IPS DF 19.7 (cell line): ENCODE data around the gene MTOR.

Experiments used
- DNase-seq: peaks from one replicate; pipeline ENCODE4 v3.0.0-alpha.2; 2013; ENCODE audit warnings: low read depth, low spot score

Gene MTOR

DNA sequence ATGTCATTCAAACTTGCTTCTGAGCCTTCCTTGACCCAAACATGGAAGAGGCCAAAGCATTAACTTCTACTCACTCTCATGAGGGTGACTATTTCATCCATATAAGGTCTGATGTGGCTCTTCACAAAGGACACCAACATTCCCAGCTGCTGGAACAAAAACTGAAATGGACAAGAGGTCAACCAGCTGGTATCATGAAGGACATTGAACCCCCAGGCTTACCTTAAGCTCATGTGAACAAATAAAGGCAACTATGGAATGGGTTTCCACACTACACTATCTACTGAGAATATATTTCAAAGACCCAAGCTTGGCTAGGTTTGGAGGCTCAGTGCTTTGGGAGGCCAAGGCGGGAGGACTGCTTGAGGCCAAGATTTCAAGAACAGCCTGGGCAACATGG, 46.3 kb downstream of the MTOR start:
- DNase-seq: no peak

DNA sequence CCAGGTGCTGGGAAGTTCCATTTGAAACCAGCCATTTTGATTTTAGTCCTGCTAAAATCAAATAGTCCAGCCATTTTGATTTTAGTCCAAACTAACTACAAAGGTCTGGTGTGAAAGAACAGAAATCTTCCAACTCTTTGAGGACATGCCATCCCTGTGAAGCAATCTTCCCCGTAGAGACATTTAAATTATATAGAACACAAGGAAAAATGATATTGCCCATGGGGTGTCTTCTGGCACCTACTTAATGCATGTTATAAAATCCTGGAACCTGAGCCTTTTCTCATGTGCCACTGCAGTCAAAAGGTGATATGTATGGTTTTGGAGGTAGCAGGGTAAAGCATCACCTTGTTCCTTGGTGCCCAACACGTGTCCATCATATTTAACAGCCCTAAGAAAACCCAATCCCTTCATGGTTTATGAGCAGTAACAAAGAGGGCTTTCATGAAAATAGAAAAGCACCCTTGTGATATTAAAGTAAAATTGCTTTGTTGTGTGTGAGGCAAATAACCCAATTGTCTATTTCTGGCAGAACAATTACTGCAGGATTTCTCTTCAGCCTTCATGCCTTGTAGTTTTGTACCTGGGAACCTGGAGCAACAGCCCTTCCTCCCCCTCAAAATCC, 46.9 kb downstream of the MTOR start:
- no peak for DNase-seq

DNA sequence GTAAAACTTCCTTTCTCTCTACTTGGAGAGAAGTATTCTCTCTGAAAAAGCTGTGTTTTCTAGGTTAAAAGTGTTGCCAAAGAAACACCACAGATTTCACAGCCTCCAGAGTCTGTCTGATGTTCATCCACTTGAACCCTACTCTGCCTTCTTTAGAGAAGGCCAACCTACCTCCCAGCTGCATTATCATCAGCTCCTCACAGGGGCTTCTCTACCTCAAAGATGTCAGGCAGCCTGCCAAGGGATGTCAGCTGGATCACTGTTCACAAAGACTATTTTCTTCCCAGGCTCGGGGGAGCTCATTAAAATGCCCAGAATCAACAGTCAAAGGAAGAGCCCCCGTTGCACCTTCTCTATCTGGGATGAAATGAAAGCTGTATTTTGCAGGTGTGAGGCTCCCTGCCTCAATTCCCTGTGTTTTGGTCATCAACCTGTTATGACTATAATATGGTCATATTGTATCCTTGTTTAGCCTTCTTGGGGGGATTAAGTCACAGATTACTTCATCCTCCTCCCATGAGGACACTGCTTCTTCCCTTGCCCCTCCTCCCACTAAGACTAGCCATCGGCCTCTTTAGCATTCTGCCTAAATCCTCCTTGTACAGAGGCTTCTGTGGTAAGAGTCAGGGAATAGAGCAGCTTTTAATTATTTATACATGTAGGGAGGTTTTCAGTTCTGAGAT, 47.5 kb downstream of the MTOR start:
- no peak for DNase-seq

DNA sequence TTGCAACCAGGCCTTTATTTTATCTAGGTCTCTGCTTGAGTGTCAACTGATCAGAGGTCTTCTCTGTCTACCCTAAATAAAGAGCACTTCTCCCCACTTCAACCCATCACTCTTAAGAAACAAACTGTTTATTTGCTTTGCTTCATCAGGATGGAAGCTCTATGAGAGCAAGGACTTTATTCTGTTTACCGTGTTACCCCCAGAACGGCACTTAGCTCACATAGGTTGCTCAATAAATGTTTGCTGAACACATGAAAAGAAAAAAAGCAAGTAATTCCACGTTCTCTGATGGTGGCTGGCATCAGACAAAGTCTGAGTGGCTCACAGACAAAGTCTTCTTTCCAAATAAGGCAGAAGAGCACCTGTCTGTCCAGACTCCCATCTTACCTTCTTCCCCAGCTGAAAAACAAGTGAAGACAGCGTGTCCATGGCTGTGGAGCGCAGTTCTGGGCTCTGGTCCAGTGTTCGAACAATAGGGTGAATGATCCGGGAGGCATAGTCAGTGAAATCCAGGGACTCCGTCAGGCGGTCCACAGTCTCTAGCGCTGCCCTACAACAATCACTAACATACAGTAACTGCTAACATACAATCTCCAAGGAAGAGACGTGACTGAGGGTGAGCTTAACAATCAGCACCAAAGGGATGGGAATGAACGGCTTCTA, 50.3 kb downstream of the MTOR start:
- DNase-seq: no peak

DNA sequence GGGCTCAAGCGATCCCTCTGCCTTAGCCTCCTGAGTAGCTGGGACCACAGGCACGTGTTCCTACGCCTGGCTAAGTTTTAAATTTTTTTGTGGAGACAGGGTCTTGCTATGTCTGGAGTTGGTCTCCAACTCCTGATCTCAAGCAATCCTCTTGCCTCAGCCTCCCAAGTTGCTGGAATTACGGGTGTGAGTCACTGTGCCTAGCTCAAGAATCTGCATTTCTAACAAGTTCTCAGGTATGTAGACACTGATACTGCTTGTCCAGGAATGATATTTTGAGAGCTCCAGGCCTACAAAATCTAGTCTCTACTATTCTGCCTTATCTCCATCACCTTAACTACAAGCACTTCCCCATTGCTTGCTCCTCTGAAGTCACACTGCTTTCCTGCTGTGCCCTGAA, 50.9 kb downstream of the MTOR start:
- no peak for DNase-seq

DNA sequence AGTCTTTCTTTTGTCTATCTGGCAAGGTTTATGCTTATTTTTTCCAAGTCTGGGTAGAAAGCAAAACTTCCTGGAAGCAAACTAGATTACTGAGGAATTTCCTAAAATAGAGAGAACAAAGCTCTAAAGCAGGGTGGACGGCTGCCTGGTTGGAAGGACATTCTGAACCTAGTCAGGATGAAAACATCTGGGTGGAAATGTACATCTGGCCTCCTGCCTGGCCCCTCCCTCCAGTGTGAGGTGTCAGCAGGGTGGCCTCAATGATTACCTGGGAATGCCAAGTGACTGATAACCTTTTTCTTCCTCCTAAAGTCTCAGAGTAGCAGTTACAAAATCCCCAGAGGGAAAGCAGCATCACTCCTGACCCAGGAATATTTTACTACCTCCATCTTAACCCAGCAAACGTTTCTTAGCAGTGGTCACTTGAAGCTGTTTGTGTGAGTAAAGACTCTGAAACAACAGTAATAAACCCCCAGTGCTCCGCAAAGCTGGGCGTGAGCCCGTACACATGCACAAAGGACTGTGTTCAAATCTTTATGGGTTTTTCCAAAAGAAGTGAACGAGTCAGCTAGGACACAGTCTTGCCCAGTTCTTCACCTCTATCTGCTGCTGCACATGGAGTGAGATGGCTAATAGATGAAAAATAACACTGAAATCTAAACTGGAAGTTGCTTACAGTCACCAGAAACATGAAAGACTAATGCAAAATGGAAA, 54.3 kb downstream of the MTOR start:
- DNase-seq: no peak

DNA sequence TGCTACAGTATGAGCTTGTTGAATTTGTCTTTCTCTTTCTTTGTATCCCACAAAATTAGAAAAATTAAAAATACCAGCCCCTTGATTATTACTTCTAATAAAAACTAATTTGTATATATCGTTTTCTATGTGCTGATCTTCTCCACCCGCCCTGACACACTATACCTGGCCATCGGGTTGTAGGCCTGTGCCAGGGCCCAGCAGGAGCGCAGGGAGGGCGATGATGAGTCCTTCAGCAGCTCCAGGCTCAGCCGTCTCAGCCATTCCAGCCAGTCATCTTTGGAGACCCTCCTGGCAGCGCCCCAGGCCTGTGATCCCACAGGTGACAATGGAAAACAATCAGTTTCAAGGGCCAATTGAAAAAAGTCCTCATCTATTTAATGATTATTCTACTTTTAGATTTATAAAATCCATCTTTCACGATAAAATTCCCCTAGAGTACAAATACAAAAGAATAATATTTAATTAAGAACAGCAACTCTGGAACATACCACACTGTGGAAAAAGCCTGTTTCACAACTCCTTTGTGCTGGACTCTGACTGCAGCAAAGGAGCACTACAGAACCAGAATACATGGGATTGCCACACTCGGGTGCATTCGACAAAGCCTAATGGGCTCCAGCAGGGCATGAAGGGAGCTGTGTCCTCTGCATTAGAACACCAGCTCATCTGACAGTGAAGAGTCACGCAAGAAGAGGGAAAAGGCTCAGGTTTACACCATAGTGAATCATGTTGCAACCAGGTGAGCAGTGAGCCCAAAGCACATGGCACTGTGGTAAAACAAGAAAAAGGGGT, 57.8 kb downstream of the MTOR start:
- DNase-seq: no peak

DNA sequence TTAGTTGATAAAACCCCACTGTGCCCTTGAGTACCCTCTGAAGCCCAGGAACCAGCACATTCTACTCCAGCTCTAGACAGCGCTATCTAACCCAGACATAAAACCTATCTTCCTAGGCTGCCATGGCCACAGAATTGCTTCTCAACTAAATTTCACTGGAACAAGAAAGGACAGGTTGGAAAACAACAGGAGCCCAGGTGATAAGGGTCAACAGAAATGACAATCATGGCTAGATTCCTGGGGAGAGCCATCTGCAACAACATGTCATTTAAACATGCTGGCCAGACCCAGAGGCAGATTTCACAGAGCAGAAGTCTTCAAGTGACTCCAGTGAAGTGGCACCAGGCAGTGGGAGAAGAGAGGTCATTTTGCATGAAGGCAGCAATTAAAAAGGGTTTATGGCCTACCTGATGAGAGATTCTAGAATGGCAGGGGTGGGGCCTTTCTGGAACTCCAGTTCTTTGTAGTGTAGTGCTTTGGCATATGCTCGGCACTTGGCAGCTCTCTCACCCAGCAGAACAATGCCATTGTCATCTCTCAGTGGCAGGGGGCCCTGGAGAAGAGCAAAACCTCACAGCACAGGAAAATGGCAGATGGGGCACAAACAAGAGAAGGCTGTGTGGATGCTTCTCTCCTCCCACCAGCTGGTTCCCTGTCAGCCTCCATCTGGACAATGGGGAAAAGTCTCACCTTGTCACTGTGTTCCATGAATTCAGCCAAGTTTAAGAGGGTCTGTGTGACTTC, 63.3 kb downstream of the MTOR start:
- no peak for DNase-seq

DNA sequence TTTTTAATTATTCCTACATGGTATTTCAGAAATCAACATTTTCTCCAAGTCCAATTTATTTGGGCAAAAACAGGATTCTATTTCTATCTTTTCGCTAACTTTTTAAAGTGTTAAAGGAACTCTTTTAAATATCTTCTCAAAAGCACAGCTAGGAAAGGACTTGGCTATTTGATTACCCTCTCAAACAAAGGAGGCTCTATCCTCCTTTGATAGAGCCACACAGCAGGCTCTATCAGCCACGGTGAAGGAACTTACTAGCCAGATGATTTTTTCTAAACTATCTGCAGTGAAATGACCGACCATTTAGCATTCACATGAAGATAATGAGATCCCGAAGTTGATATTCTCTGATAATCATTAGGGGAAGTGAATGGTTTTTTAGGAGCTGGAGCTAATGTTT, 64.1 kb downstream of the MTOR start:
- DNase-seq: no peak

DNA sequence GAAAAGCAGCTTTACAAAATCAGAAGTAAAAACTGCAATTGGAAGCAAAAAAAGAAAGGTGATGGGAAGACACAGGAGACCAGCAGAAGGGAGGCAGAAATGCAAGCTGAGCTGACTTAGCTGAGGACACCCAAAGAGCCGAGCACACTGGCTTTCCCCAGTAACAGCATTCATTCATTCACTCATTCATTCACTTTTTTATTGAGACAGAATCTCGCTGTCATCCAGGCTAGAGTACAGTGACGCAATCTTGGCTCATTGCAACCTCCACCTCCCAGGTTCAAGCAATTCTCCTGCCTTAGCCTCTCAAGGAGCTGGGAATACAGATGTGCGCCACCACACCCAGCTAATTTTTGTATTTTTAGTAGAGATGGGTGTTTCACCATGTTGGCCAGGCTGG, 65.0 kb downstream of the MTOR start:
- DNase-seq: no peak

DNA sequence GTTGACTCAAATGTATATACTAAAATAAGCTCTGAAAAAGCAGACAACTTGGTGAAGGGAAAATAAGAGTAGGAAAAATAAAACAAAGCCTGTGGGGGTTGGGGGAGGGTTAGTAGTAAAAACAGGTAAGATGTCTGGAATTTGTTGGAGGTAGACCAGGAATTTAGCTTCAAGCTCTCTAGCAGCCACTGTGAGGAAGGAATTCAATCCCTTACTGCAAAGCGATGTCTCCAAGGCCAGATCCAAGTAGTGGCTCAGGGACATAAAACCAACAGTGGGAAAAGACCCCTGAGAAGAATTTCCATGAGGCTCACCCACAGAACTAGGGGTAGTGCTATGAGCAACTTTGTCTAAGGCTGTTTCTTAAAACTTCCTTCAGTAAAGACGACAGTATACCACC, 65.4 kb downstream of the MTOR start:
- DNase-seq: no peak

DNA sequence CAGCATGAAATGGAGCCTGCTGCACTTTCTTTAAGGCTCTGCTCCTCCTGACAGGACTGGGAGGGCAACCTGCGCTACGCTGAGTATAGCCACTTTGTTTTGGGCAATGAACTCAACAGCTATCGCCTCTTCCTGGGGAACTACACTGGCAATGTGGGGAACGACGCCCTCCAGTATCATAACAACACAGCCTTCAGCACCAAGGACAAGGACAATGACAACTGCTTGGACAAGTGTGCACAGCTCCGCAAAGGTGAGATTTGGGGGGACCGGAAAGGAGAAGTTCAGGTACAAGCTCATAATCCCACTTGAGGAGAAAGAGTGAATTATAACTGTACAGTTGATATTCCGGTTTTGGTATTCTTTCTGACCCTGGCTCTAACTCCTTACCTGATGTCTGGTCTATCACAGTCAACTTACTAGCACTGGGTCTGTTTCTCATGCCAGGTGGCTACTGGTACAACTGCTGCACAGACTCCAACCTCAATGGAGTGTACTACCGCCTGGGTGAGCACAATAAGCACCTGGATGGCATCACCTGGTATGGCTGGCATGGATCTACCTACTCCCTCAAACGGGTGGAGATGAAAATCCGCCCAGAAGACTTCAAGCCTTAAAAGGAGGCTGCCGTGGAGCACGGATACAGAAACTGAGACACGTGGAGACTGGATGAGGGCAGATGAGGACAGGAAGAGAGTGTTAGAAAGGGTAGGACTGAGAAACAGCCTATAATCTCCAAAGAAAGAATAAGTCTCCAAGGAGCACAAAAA, 67.8 kb downstream of the MTOR start:
- no peak for DNase-seq

DNA sequence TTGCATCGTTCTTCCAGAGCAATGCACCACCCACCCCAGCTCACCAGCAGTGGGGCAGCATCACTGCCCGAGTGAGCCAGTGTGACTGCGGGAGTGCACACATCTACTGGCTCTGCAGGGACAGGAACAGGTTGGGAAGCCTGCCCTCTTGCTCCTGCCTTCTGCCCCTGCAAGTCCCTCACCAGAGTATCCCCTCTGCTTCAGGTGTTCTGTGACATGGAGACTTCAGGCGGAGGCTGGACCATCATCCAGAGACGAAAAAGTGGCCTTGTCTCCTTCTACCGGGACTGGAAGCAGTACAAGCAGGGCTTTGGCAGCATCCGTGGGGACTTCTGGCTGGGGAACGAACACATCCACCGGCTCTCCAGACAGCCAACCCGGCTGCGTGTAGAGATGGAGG, 69.0 kb downstream of the MTOR start:
- no peak for DNase-seq

DNA sequence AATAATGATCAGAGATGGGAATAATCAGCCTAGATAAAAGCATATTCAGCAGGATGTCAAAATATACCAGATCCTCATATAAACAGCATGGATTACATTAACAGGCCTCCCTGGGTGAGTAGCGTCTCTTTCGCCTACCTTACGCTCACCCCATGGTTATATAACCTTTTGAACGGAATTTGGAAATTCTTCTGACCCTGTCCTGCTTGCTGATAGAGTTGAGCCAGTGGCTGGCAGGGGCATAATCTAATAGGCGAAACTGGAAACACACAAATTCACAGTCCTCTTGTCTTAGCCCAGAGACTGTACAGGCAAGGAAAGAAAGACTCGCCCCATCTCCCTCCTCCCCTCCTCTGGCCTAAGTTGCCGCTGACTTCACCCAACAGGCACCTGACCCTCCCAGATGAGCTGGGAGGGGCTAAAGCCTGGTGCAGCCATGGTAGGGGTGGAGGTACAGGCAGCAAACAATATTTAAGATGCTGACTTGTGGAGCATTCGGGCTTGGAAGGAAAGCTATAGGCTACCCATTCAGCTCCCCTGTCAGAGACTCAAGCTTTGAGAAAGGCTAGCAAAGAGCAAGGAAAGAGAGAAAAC, 73.4 kb downstream of the MTOR start, which contains the start of gene ANGPTL7:
Gene ANGPTL7, plus strand, starts transcription at position 498 of the 594 bp plus-strand sequence. CDS start 225 bp downstream, outside the sequence.
- DNase-seq: no peak

DNA sequence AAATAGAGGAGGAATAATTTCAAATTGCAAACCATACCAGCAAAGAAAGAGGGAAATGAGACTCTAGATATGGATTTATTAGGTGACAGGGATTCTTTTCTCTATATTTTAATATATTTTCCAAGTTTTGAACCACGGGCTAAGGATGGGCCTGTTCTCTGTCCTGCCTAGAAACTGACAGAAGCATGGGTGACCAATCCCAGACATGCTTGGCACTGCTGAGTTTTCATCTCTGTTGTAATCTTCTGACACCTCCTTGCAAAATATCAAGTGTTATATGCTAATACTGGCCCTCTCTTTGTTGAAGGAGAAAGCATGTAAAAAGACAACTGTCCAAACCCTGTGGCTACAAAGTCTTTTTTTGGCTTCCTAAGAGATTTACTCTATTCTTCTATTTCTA, 74.0 kb downstream of the MTOR start:
- no peak for DNase-seq

DNA sequence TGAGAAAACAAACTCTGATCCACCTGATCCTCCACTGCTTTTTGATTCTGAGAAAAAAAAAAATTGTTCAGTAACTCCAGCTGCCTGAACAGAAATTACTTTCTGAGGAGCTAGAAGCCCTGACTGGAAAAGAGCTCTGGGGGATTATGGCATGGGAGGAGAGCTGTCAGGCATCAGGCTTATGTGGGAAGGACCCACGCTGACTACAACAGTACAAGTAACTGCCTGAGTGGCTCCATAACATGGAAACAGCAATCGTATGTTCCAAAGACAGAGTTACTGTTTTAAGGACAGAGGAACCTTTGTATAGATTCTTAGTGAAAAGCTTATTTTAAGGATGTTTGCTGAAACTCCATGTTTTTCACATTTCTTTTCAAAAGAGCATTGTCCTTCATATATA, 74.4 kb downstream of the MTOR start:
- no peak for DNase-seq

DNA sequence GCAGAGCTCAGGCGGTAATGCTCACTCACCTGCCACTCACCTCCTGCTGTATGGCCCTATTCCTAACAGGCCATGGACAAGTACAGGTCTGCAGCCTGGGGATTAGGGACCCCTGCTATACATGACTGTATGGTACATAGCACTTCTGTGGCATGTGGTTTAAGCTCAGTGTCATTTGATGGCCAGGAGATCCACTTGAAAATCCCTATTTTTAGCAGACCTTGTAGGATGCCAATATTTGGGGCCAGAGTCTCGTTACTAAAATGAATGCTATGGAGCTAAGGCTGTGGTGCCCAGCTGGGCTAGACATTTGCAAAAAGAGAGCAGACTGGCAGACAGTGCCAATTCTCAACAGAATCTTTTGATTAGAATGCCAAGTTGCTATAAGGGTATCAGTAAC, 74.9 kb downstream of the MTOR start:
- DNase-seq: no peak

DNA sequence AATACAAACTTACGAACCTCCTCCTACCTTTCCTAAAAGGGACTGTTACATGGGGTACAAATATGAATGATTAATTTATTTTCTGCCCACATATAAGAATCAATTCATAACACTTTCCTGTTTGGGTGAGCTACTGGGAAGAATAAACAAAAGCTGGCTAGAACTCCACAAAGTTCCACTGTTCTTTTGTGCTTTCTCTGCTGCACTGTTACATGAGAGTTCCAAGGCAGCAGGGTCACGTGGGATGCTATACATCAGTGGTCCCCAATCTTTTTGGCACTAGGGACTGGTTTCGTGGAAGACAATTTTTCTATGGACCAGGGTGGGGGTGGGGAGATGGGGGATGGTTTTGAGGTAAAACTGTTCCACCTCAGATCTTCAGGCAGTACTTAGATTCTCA, 75.4 kb downstream of the MTOR start:
- DNase-seq: no peak

DNA sequence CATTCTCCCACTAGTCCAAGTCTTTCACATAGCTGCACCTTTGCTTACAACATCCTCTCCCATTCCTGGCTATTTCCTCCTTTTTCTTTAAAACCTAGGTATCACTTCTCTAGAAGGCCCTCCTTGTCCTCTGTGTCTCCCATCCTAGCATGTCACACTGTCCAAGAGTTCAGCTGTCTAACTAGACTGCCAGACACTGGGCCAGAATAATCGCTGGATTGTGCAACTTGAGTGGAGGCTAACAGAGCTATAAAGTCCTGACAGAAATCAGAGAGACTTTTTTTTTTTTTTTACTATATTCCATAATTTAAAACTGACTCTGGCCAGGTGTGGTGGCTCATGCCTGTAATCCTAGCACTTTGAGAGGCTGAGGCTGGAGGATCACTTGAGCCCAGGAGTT, 77.4 kb downstream of the MTOR start:
- DNase-seq: no peak

DNA sequence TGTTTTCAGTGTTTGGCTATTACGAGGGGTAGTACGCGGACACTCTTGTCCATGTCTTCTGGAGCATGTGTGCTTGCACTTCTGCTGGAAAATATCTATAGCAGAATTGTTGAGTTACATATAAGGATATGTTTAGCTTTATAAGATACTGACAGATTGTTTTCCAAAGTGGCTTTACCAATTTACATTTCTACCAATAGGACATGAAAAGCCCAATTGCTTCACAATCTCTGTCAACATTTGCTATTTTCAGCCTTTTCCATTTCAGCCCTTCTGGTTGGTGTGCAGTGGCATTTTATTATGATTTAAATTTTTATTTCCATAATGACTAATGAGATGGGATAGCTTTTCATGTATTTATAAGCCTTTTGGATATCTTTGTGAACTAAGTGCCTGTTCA, 79.5 kb downstream of the MTOR start:
- no peak for DNase-seq
